Prostate gland (tissue), 2 donors: ENCODE results near the gene TASOR. TPM values are rescaled to one million over a fixed set of nuclear protein-coding genes. Genes with fewer than 3 reads are reported as not detected.

Source experiments
- DNase-seq: peaks from one replicate; pipeline ENCODE4 v3.0.0-alpha.2; 2019; ENCODE audit warnings: low spot score
- H3K27ac ChIP-seq, 2 donors: fragments of 200-600 bp; sonication (generic); 2 replicates each; pipeline ENCODE4 v1.5.1; 2017 to 2019
- H3K27me3 ChIP-seq: fragments of 200-600 bp; sonication (generic); replicated peaks from 2 replicates; pipeline ENCODE4 v1.5.1; 2019; ENCODE audit not compliant: insufficient read depth
- H3K36me3 ChIP-seq, 2 donors: fragments of 200-600 bp; sonication (generic); 1 replicate in 1 of 2; 2 replicates in 1 of 2; pipeline versions ENCODE4 v1.5.1 to v1.8.1; 2017 to 2019
- H3K4me1 ChIP-seq: fragments of 200-600 bp; sonication (generic); replicated peaks from 2 replicates; pipeline ENCODE4 v1.5.1; 2019
- H3K4me3 ChIP-seq, 2 donors: fragments of 200-600 bp; sonication (generic); 2 replicates each; pipeline ENCODE4 v1.5.1; 2017 to 2019
- H3K9me3 ChIP-seq: fragments of 200-600 bp; sonication (generic); 2 replicates; pipeline ENCODE4 v1.5.1; 2017
- CTCF ChIP-seq, 4 experiments: fragments of 200-600 bp in 2 of 4; fragments of 450-650 bp in 2 of 4; sonication (generic) in 2 of 4; IDR thresholded peaks; 1 replicate in 3 of 4; 2 replicates in 1 of 4; pipeline ENCODE4 v1.5.1; 2016 to 2019; ENCODE audit warnings: antibody characterized with exemption in 4 of 4, mild to moderate bottlenecking in 2 of 4, moderate library complexity in 2 of 4
- POLR2A ChIP-seq: fragments of 450-650 bp; IDR thresholded peaks from one replicate; pipeline ENCODE4 v1.6.1; 2016; ENCODE audit warnings: antibody characterized with exemption, mild to moderate bottlenecking
- POLR2AphosphoS5 ChIP-seq: sonication (generic); formaldehyde crosslinking; IDR thresholded peaks from one replicate; pipeline ENCODE4 v1.6.1; 2017; ENCODE audit warnings: antibody characterized with exemption
- WGBS: methylation state at CpG from one replicate; pipeline ENCODE4 v1.1.5; 2018; 5-methylcytosine and 5-hydroxymethylcytosine counted together
- intact Hi-C: fragments of 100-400 bp; cut with DNase I; formaldehyde crosslinking; loops from one replicate; pipeline ENCODE4 v1.14.2; 2022
- total RNA-seq, 2 donors: library from RNA; depleted of rRNA; stranded (reverse); fragments of >200 nt; gene quantifications; one replicate each; pipeline ENCODE4 v1.1.0, GENCODE V29; 2016

Gene TASOR
- total RNA-seq, 2 donors from 2014 or later = 56.5 to 120 TPM

DNA sequence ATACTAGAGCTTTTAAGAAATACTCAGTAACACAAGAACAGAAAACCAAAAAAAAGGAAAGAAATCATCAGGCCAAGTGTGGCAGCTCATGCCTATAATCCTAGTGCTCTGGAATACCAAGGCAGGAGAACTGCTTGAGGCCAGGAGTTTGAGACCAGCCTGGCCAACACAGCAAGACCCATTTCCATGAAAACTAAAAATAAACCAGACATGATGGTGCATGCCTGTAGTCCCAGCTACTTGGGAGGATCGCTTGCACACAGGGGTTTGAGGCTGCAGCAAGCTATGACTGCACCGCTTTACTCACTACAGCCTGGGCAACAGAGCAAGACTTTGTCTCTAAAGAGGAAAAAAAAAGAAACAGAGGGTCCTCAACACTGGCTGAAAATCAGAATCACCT lies 18.2 kb downstream of the TASOR start:
- 95% methylated on average over 2 of the region's 2 CpGs for WGBS
- H3K36me3 ChIP-seq = no peaks in the 10 kb centered on the region

GRCh38 chr3:56655709-56656108 lies 27.4 kb downstream of the TASOR start:
- Histone ChIP-seq H3K36me3 (no peaks in the 10 kb centered on the region), H3K9me3 (no peaks in the 10 kb centered on the region), H3K4me1 (no peaks in the 10 kb centered on the region), H3K27me3 (no peaks in the 10 kb centered on the region), H3K27ac (no peak overlapping the region), H3K4me3 (no peak overlapping the region)
- WGBS = 93% methylated on average over 1 of the region's 1 CpG
- no peak for DNase-seq
- intact Hi-C loops = no loop called here
- no peak for TF ChIP-seq POLR2A
- no peak for TF ChIP-seq POLR2AphosphoS5
- TF ChIP-seq CTCF (IDR thresholded peaks at IDR 0.05) = no peak

More for the DNA sequence above, 18.2 kb downstream of the TASOR start:
- no peaks in the 10 kb centered on the region for H3K9me3 ChIP-seq
- no peak overlapping the region for H3K4me3 ChIP-seq
- no peak for TF ChIP-seq POLR2A
- TF ChIP-seq CTCF (IDR thresholded peaks at IDR 0.05) = no peak
- TF ChIP-seq POLR2AphosphoS5 = no peak
- intact Hi-C loops = no loop called here
- no peak for DNase-seq
- H3K27me3 ChIP-seq = no peaks in the 10 kb centered on the region
- no peak overlapping the region for H3K27ac ChIP-seq
- no peaks in the 10 kb centered on the region for H3K4me1 ChIP-seq

DNA sequence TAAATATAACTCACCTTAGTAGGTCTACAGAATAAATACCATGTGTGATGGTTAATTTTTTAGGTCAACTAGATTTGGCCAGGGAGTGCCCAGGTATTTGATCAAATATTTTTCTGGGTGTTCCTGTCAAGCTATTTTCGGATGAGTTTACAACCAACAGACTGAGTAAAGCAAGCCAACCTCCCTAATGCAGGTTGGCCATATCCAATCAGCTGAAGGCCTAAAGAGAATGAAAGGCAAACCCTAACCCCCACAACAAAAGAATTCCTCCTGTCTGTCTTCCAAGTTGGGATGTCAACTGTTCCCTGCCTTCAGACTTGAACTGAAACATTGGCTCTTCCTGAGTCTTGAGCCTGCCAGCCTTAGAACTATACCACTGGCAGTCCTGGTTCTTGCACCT lies 28.6 kb downstream of the TASOR start:
- Histone ChIP-seq H3K4me3 (no peak overlapping the region), H3K27ac (no peak overlapping the region), H3K4me1 (no peaks in the 10 kb centered on the region), H3K36me3 (no peaks in the 10 kb centered on the region), H3K27me3 (no peaks in the 10 kb centered on the region), H3K9me3 (no peaks in the 10 kb centered on the region)
- no peak for TF ChIP-seq POLR2A
- no peak for TF ChIP-seq CTCF (IDR thresholded peaks at IDR 0.05)
- TF ChIP-seq POLR2AphosphoS5 = no peak
- WGBS = 70% methylated on average over 1 of the region's 1 CpG
- intact Hi-C loops = no loop called here
- DNase-seq = no peak

DNA sequence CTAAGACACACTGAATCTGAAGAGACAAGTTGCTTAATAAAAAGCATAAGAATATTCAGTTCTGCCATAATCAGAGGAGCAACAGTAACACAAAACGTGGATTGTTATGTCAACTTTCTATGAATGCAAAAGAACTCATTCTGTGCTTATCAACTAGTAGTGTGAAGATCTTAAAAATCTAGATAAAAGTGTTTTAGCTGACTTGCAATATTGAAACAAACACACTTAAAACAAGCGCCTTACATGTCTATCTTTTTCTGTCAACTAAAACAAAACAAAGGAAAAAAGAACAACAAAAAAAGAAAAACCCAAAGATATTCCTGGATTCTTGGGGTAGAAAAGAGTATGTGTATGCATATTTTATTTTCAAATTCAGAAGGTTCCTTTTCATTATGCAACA lies 37.7 kb downstream of the TASOR start:
- no peak overlapping the region for H3K27ac ChIP-seq
- no peak overlapping the region for H3K4me3 ChIP-seq
- H3K9me3 ChIP-seq = no peaks in the 10 kb centered on the region
- intact Hi-C loops = no loop called here
- H3K4me1 ChIP-seq = no peaks in the 10 kb centered on the region
- 91% methylated on average over 2 of the region's 2 CpGs for WGBS
- no peak for DNase-seq
- TF ChIP-seq POLR2AphosphoS5 (no peak), CTCF (IDR thresholded peaks at IDR 0.05) (no peak), POLR2A (no peak)
- no peaks in the 10 kb centered on the region for H3K36me3 ChIP-seq
- H3K27me3 ChIP-seq = no peaks in the 10 kb centered on the region

- Histone ChIP-seq H3K27me3 (no peaks in the 10 kb centered on the region), H3K9me3 (no peaks in the 10 kb centered on the region), H3K4me3 (no peak overlapping the region), H3K27ac (no peak overlapping the region), H3K4me1 (no peaks in the 10 kb centered on the region), H3K36me3 (no peaks in the 10 kb centered on the region)
- no peak for DNase-seq
- 78% methylated on average over 9 of the region's 9 CpGs for WGBS
- TF ChIP-seq POLR2AphosphoS5 = no peak
- TF ChIP-seq POLR2A = no peak
- TF ChIP-seq CTCF (IDR thresholded peaks at IDR 0.05) = no peak
- intact Hi-C loops = no loop called here
These were observed 49.2 kb downstream of the TASOR start for GRCh38 chr3:56633602-56634535.
